ENCODE data around the gene ERG.

The ERG gene

GRCh38 chr21:38499296-38499695 is 1.0 kb upstream of the ERG start:
- Histone ChIP-seq H3K79me1 (ENCODE audit: low read depth, low read length) (no peaks in the 10 kb centered on the region), H3K4me1 (ENCODE audit: control insufficient read depth in 2 of 2, insufficient read depth in 1 of 2, low read depth in 1 of 2, low read length in 2 of 2) (peaks cover 2 to 3% of the 10 kb centered on the region in 2 donors), H2BK12ac (ENCODE audit: low read length) (no peak overlapping the region), H3K27me3 (ENCODE audit: control insufficient read depth in 3 of 3, insufficient read depth in 3 of 3, low read depth in 1 of 3, low read length in 3 of 3) (no peaks in the 10 kb centered on the region), H3K4ac (ENCODE audit: low read length) (no peak overlapping the region), H3K9me3 (replicated peaks in 1 of 2; ENCODE audit: control insufficient read depth in 2 of 2, insufficient read depth in 1 of 2, low read depth in 1 of 2, low read length in 2 of 2) (no peaks in the 10 kb centered on the region), H3K27ac (replicated peaks; ENCODE audit: low read length) (no peak overlapping the region), H2AK5ac (ENCODE audit: low read depth, low read length) (no peak overlapping the region), H3K9ac (ENCODE audit: low read depth, low read length, poor library complexity) (no peak overlapping the region), H3K36me3 (replicated peaks in 1 of 2; ENCODE audit: control insufficient read depth in 2 of 2, insufficient read depth in 2 of 2, low read length in 2 of 2) (no peaks in the 10 kb centered on the region), H2BK15ac (ENCODE audit: low read length) (no peak overlapping the region), H2BK120ac (ENCODE audit: low read depth, low read length) (no peak overlapping the region), H3K23ac (ENCODE audit: low read depth, low read length, poor library complexity) (no peak overlapping the region), H3K4me2 (ENCODE audit: insufficient read depth, low read length, poor library complexity, severe bottlenecking) (no peak overlapping the region), H3K18ac (ENCODE audit: low read length) (no peak overlapping the region), H2AFZ (ENCODE audit: low read length) (peak overlapping the region; percentile 64), H3K14ac (ENCODE audit: low read length) (no peak overlapping the region), H4K8ac (ENCODE audit: low read depth, low read length) (no peak overlapping the region), H3K4me3 (ENCODE audit: low read length in 2 of 2) (no peak overlapping the region), H4K91ac (ENCODE audit: low read depth, low read length, poor library complexity) (no peak overlapping the region), H2BK5ac (ENCODE audit: low read length) (no peak overlapping the region)
- DNase-seq (ENCODE audit: low spot score): no peak
- WGBS, 2 donors (ENCODE audit: extremely low coverage in 2 of 2, insufficient read length in 2 of 2, insufficient replicate concordance in 1 of 2): no CpG with 5 or more reads among the region's 6 CpGs

DNA sequence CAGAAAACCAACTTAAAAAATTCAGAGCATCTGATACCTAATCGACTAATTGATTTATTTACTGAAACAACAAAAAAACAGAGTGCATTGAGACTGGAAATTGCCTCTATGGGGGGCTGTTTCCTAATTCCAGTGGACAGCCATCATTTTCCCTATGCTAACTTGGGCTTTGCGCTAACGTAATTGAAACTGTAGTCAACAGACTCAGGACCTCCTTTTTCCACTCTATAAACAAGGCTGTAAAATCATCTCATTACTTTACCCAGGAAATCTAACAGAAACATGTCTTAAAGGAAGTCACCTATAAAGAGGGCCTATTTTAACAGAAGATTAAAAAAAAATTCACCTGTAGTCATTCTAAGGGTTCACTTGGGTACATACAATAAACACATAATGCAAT is 2.1 kb downstream of the ERG start:
- no peak overlapping the region for H3K4me2 ChIP-seq (ENCODE audit: insufficient read depth, low read length, poor library complexity, severe bottlenecking)
- WGBS, 2 donors (ENCODE audit: extremely low coverage in 2 of 2, insufficient read length in 2 of 2, insufficient replicate concordance in 1 of 2): no CpG with 5 or more reads among the region's 3 CpGs
- no peak for DNase-seq (ENCODE audit: low spot score)
- H2AFZ ChIP-seq (ENCODE audit: low read length): no peak overlapping the region
- no peak overlapping the region for H3K4ac ChIP-seq (ENCODE audit: low read length)
- no peak overlapping the region for H3K18ac ChIP-seq (ENCODE audit: low read length)
- no peaks in the 10 kb centered on the region for H3K36me3 ChIP-seq (replicated peaks in 1 of 2; ENCODE audit: control insufficient read depth in 2 of 2, insufficient read depth in 2 of 2, low read length in 2 of 2)
- H2BK15ac ChIP-seq (ENCODE audit: low read length): no peak overlapping the region
- no peak overlapping the region for H3K23ac ChIP-seq (ENCODE audit: low read depth, low read length, poor library complexity)
- H2BK5ac ChIP-seq (ENCODE audit: low read length): no peak overlapping the region
- no peak overlapping the region for H4K8ac ChIP-seq (ENCODE audit: low read depth, low read length)
- no peaks in the 10 kb centered on the region for H3K9me3 ChIP-seq (replicated peaks in 1 of 2; ENCODE audit: control insufficient read depth in 2 of 2, insufficient read depth in 1 of 2, low read depth in 1 of 2, low read length in 2 of 2)
- H3K14ac ChIP-seq (ENCODE audit: low read length): no peak overlapping the region
- H3K4me3 ChIP-seq (ENCODE audit: low read length in 2 of 2): no peak overlapping the region
- H3K4me1 ChIP-seq (ENCODE audit: control insufficient read depth in 2 of 2, insufficient read depth in 1 of 2, low read depth in 1 of 2, low read length in 2 of 2): peaks cover 0 to 3% of the 10 kb centered on the region in 2 donors
- no peaks in the 10 kb centered on the region for H3K27me3 ChIP-seq (ENCODE audit: control insufficient read depth in 3 of 3, insufficient read depth in 3 of 3, low read depth in 1 of 3, low read length in 3 of 3)
- H2BK120ac ChIP-seq (ENCODE audit: low read depth, low read length): no peak overlapping the region
- H4K91ac ChIP-seq (ENCODE audit: low read depth, low read length, poor library complexity): no peak overlapping the region
- H3K27ac ChIP-seq (replicated peaks; ENCODE audit: low read length): no peak overlapping the region
- no peak overlapping the region for H2BK12ac ChIP-seq (ENCODE audit: low read length)
- no peak overlapping the region for H2AK5ac ChIP-seq (ENCODE audit: low read depth, low read length)
- H3K9ac ChIP-seq (ENCODE audit: low read depth, low read length, poor library complexity): no peak overlapping the region
- no peaks in the 10 kb centered on the region for H3K79me1 ChIP-seq (ENCODE audit: low read depth, low read length)

DNA sequence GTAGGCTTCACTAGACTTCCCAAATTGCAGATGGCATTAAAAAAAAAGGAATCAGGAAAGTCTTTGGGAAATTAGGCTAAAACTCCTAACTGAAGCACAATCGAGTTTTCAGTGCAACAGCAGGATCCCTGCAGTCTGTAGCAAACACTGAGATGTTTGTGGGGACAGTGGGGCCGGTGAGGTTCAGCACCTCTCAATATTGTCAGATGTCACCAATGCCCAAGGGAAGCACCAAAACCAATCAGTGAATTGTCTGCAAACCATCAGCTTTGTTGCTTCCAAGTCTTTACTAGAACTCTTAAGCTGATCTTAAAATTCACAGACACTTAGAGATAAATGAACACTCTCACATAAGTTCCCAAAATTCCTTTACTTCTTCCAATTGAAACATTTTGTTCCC is 2.6 kb downstream of the ERG start:
- no peak overlapping the region for H3K4ac ChIP-seq (ENCODE audit: low read length)
- no peak overlapping the region for H4K8ac ChIP-seq (ENCODE audit: low read depth, low read length)
- H2AK5ac ChIP-seq (ENCODE audit: low read depth, low read length): no peak overlapping the region

GRCh38 chr21:38495242-38495641 is 3.0 kb downstream of the ERG start:
- no peak overlapping the region for H2BK12ac ChIP-seq (ENCODE audit: low read length)
- H3K4me2 ChIP-seq (ENCODE audit: insufficient read depth, low read length, poor library complexity, severe bottlenecking): no peak overlapping the region
- no peak overlapping the region for H2BK15ac ChIP-seq (ENCODE audit: low read length)
- no peak overlapping the region for H3K4me3 ChIP-seq (ENCODE audit: low read length in 2 of 2)
- no peak overlapping the region for H3K4ac ChIP-seq (ENCODE audit: low read length)
- no peak overlapping the region for H3K23ac ChIP-seq (ENCODE audit: low read depth, low read length, poor library complexity)
- H3K36me3 ChIP-seq (replicated peaks in 1 of 2; ENCODE audit: control insufficient read depth in 2 of 2, insufficient read depth in 2 of 2, low read length in 2 of 2): no peaks in the 10 kb centered on the region
- no CpG with 5 or more reads among the region's 5 CpGs for WGBS, 2 donors (ENCODE audit: extremely low coverage in 2 of 2, insufficient read length in 2 of 2, insufficient replicate concordance in 1 of 2)
- H3K27me3 ChIP-seq (ENCODE audit: control insufficient read depth in 3 of 3, insufficient read depth in 3 of 3, low read depth in 1 of 3, low read length in 3 of 3): no peaks in the 10 kb centered on the region
- no peaks in the 10 kb centered on the region for H3K9me3 ChIP-seq (replicated peaks in 1 of 2; ENCODE audit: control insufficient read depth in 2 of 2, insufficient read depth in 1 of 2, low read depth in 1 of 2, low read length in 2 of 2)
- no peak overlapping the region for H2BK5ac ChIP-seq (ENCODE audit: low read length)
- no peak overlapping the region for H4K91ac ChIP-seq (ENCODE audit: low read depth, low read length, poor library complexity)
- no peak overlapping the region for H2AK5ac ChIP-seq (ENCODE audit: low read depth, low read length)
- H3K14ac ChIP-seq (ENCODE audit: low read length): no peak overlapping the region
- no peak overlapping the region for H2BK120ac ChIP-seq (ENCODE audit: low read depth, low read length)
- no peak overlapping the region for H2AFZ ChIP-seq (ENCODE audit: low read length)
- no peak overlapping the region for H4K8ac ChIP-seq (ENCODE audit: low read depth, low read length)
- no peak for DNase-seq (ENCODE audit: low spot score)
- H3K79me1 ChIP-seq (ENCODE audit: low read depth, low read length): no peaks in the 10 kb centered on the region
- H3K4me1 ChIP-seq (ENCODE audit: control insufficient read depth in 2 of 2, insufficient read depth in 1 of 2, low read depth in 1 of 2, low read length in 2 of 2): peaks cover 2 to 5% of the 10 kb centered on the region in 2 donors
- no peak overlapping the region for H3K27ac ChIP-seq (replicated peaks; ENCODE audit: low read length)
- H3K9ac ChIP-seq (ENCODE audit: low read depth, low read length, poor library complexity): no peak overlapping the region
- H3K18ac ChIP-seq (ENCODE audit: low read length): no peak overlapping the region

More for the DNA sequence above, 2.6 kb downstream of the ERG start:
- Histone ChIP-seq H3K4me1 (ENCODE audit: control insufficient read depth in 2 of 2, insufficient read depth in 1 of 2, low read depth in 1 of 2, low read length in 2 of 2) (peaks cover under 1 to 3% of the 10 kb centered on the region in 2 donors), H2AFZ (ENCODE audit: low read length) (no peak overlapping the region), H3K27me3 (ENCODE audit: control insufficient read depth in 3 of 3, insufficient read depth in 3 of 3, low read depth in 1 of 3, low read length in 3 of 3) (no peaks in the 10 kb centered on the region), H3K36me3 (replicated peaks in 1 of 2; ENCODE audit: control insufficient read depth in 2 of 2, insufficient read depth in 2 of 2, low read length in 2 of 2) (no peaks in the 10 kb centered on the region), H2BK120ac (ENCODE audit: low read depth, low read length) (no peak overlapping the region), H3K27ac (replicated peaks; ENCODE audit: low read length) (no peak overlapping the region), H3K4me3 (ENCODE audit: low read length in 2 of 2) (no peak overlapping the region), H2BK12ac (ENCODE audit: low read length) (no peak overlapping the region), H3K23ac (ENCODE audit: low read depth, low read length, poor library complexity) (no peak overlapping the region), H4K91ac (ENCODE audit: low read depth, low read length, poor library complexity) (no peak overlapping the region), H3K9ac (ENCODE audit: low read depth, low read length, poor library complexity) (no peak overlapping the region), H2BK5ac (ENCODE audit: low read length) (no peak overlapping the region), H3K14ac (ENCODE audit: low read length) (no peak overlapping the region), H2BK15ac (ENCODE audit: low read length) (no peak overlapping the region), H3K9me3 (replicated peaks in 1 of 2; ENCODE audit: control insufficient read depth in 2 of 2, insufficient read depth in 1 of 2, low read depth in 1 of 2, low read length in 2 of 2) (no peaks in the 10 kb centered on the region), H3K18ac (ENCODE audit: low read length) (no peak overlapping the region), H3K79me1 (ENCODE audit: low read depth, low read length) (no peaks in the 10 kb centered on the region), H3K4me2 (ENCODE audit: insufficient read depth, low read length, poor library complexity, severe bottlenecking) (no peak overlapping the region)
- no CpG with 5 or more reads among the region's 2 CpGs for WGBS, 2 donors (ENCODE audit: extremely low coverage in 2 of 2, insufficient read length in 2 of 2, insufficient replicate concordance in 1 of 2)
- DNase-seq (ENCODE audit: low spot score): no peak
